HepG2 (cell line): ENCODE results near the gene FCRLA. TPM values are rescaled to one million over a fixed set of nuclear protein-coding genes. Genes with fewer than 3 reads are reported as not detected.

Source experiments
- AGO1 ChIP-seq: fragments of 200-400 bp; formaldehyde crosslinking; IDR thresholded peaks from 2 replicates; pipeline ENCODE4 v1.6.1; 2017; ENCODE audit warnings: mild to moderate bottlenecking, low read depth, low read length, moderate library complexity; ENCODE audit not compliant: poor library complexity, severe bottlenecking
- BATF2 ChIP-seq: sonication (generic); formaldehyde crosslinking; IDR thresholded peaks from 2 replicates; pipeline ENCODE4 v1.8.0; 2022; ENCODE audit warnings: mild to moderate bottlenecking, missing genetic modification reagents, moderate library complexity
- CCAR2 ChIP-seq: fragments of 200-400 bp; formaldehyde crosslinking; optimal IDR thresholded peaks from 2 replicates; pipeline ENCODE3; 2018; ENCODE audit warnings: low read depth, mild to moderate bottlenecking, low read length, moderate library complexity
- ELF3 ChIP-seq: IDR thresholded peaks from 2 replicates; pipeline ENCODE4 v1.6.1; 2016; ENCODE audit warnings: missing genetic modification reagents, missing compliant biosample characterization
- ETV5 ChIP-seq: IDR thresholded peaks from 2 replicates; pipeline ENCODE4 v1.6.1; 2018; ENCODE audit warnings: missing biosample characterization, missing genetic modification reagents, inconsistent platforms, borderline replicate concordance
- FOXA3 ChIP-seq: IDR thresholded peaks from 2 replicates; pipeline ENCODE4 v1.6.1; 2016; ENCODE audit warnings: missing genetic modification reagents, missing compliant biosample characterization
- FOXO1 ChIP-seq: sonication (generic); formaldehyde crosslinking; IDR thresholded peaks from 2 replicates; pipeline ENCODE4 v1.4.0; 2020; ENCODE audit warnings: missing genetic modification reagents
- GATAD2A ChIP-seq: IDR thresholded peaks from 2 replicates; pipeline ENCODE4 v1.6.1; 2016
- HDAC2 ChIP-seq: sonication (generic); formaldehyde crosslinking; IDR thresholded peaks from 2 replicates; pipeline ENCODE4 v1.4.0; 2020; ENCODE audit warnings: missing genetic modification reagents
- HMG20B ChIP-seq: conservative IDR thresholded peaks from 2 replicates; pipeline ENCODE4 v1.6.1; 2016; ENCODE audit warnings: missing genetic modification reagents, missing compliant biosample characterization
- MAZ ChIP-seq, 2 experiments: sonication (generic) in 1 of 2; formaldehyde crosslinking in 1 of 2; IDR thresholded peaks; 2 replicates each; pipeline versions ENCODE4 v1.5.0 to v1.6.1; 2012 to 2020; ENCODE audit warnings: low read depth in 2 of 2, mild to moderate bottlenecking in 2 of 2, borderline replicate concordance in 1 of 2, improper control_type of control experiment in 1 of 2, low read length in 1 of 2, missing genetic modification reagents in 1 of 2, moderate library complexity in 1 of 2
- MED8 ChIP-seq: sonication (generic); formaldehyde crosslinking; IDR thresholded peaks from 2 replicates; pipeline ENCODE4 v1.8.1; 2023; ENCODE audit warnings: mild to moderate bottlenecking, missing genetic modification reagents; ENCODE audit not compliant: insufficient replicate concordance
- MZF1 ChIP-seq: sonication (generic); formaldehyde crosslinking; IDR thresholded peaks from 2 replicates; pipeline ENCODE4 v1.8.1; 2023; ENCODE audit warnings: mild to moderate bottlenecking, missing genetic modification reagents, borderline replicate concordance
- RBM22 ChIP-seq: fragments of 200-400 bp; formaldehyde crosslinking; optimal IDR thresholded peaks from 2 replicates; pipeline ENCODE3; 2017; ENCODE audit warnings: mild to moderate bottlenecking, low read length, moderate library complexity
- REL ChIP-seq: sonication (generic); formaldehyde crosslinking; conservative IDR thresholded peaks from 2 replicates; pipeline ENCODE4 v1.8.0; 2022; ENCODE audit warnings: mild to moderate bottlenecking, missing genetic modification reagents, moderate library complexity
- SNRNP70 ChIP-seq: fragments of 200-400 bp; formaldehyde crosslinking; IDR thresholded peaks from 2 replicates; pipeline ENCODE4 v1.6.1; 2017; ENCODE audit warnings: mild to moderate bottlenecking, low read depth, low read length, moderate library complexity
- TIGD3 ChIP-seq: sonication (generic); formaldehyde crosslinking; IDR thresholded peaks from 2 replicates; pipeline ENCODE4 v1.5.1; 2020; ENCODE audit warnings: mild to moderate bottlenecking, missing genetic modification reagents, borderline replicate concordance
- ZNF24 ChIP-seq: fragments of 450-650 bp; IDR thresholded peaks from 2 replicates; pipeline ENCODE4 v1.6.1; 2017; ENCODE audit warnings: antibody characterized with exemption, mild to moderate bottlenecking
- ZNF333 ChIP-seq: sonication (generic); formaldehyde crosslinking; IDR thresholded peaks from 2 replicates; pipeline ENCODE4 v1.4.0; 2020; ENCODE audit warnings: mild to moderate bottlenecking, missing genetic modification reagents, borderline replicate concordance
- ZNF350 ChIP-seq: sonication (generic); formaldehyde crosslinking; IDR thresholded peaks from 2 replicates; pipeline ENCODE4 v1.4.0; 2020; ENCODE audit warnings: mild to moderate bottlenecking, low read depth, missing genetic modification reagents, borderline replicate concordance
- ZNF451 ChIP-seq: sonication (generic); formaldehyde crosslinking; IDR thresholded peaks from 2 replicates; pipeline ENCODE4 v1.5.0; 2020; ENCODE audit warnings: mild to moderate bottlenecking, missing genetic modification reagents
- ZNF468 ChIP-seq: sonication (generic); formaldehyde crosslinking; IDR thresholded peaks from 2 replicates; pipeline ENCODE4 v1.8.0; 2022; ENCODE audit warnings: mild to moderate bottlenecking, moderate library complexity, missing genetic modification reagents
- ZNF619 ChIP-seq: sonication (generic); formaldehyde crosslinking; IDR thresholded peaks from 2 replicates; pipeline ENCODE4 v1.4.0; 2020; ENCODE audit warnings: mild to moderate bottlenecking, missing genetic modification reagents
- ZNF660 ChIP-seq: sonication (generic); formaldehyde crosslinking; IDR thresholded peaks from 2 replicates; pipeline ENCODE4 v1.5.1; 2020; ENCODE audit warnings: mild to moderate bottlenecking, low read depth, missing genetic modification reagents, borderline replicate concordance
- ZNF737 ChIP-seq: sonication (generic); formaldehyde crosslinking; IDR thresholded peaks from 2 replicates; pipeline ENCODE4 v1.5.0; 2020; ENCODE audit warnings: missing genetic modification reagents, mild to moderate bottlenecking, borderline replicate concordance
- ZNF800 ChIP-seq: sonication (generic); formaldehyde crosslinking; IDR thresholded peaks from 2 replicates; pipeline ENCODE4 v1.4.0; 2020; ENCODE audit warnings: missing genetic modification reagents
- ZNF816 ChIP-seq: sonication (generic); formaldehyde crosslinking; IDR thresholded peaks from 2 replicates; pipeline ENCODE4 v1.8.0; 2022; ENCODE audit warnings: missing genetic modification reagents, mild to moderate bottlenecking, borderline replicate concordance
- polyA plus RNA-seq, 8 experiments: library from polyadenylated mRNA; depleted of rRNA in 3 of 8; stranded (reverse) in 7 of 8; unstranded in 1 of 8; fragments of >200 nt; fragmentation: Illumina TruSeq in 4 of 8; extraction: Trizol in 4 of 8; gene quantifications; 2 replicates each; pipeline versions ENCODE4 v1.2.1 to v1.2.3, GENCODE V29; 2011 to 2016; ENCODE audit warnings: low read depth in 4 of 8, missing spikeins in 1 of 8, mixed read lengths in 1 of 8; ENCODE audit not compliant: insufficient read depth in 1 of 8
- total RNA-seq, 5 experiments: library from RNA; depleted of rRNA; stranded (reverse); fragments of >200 nt; fragmentation: Illumina TruSeq; extraction: Trizol; gene quantifications; 2 replicates each; pipeline ENCODE4 v1.2.3, GENCODE V29; 2016; ENCODE audit warnings: low read depth in 1 of 5

FCRLA gene
- total and polyA plus RNA-seq, 2 of the 13 experiments (the other 11 are each of a cell fraction or from before 2014, with no cell fraction given) = not detected

GRCh38 chr1:161726473-161727255 is 19.6 kb downstream of the FCRLA start (continued):
- TF ChIP-seq ZNF800 (CRISPR knock-in tag) (peak; percentile 52), MZF1 (CRISPR knock-in tag) (no peak), GATAD2A (no peak), ELF3 (CRISPR knock-in tag) (no peak), BATF2 (CRISPR knock-in tag) (0 out of 2 replicates have a peak, but pooled peaks have one; percentile 61), ZNF660 (CRISPR knock-in tag) (no peak), ZNF24 (no peak), ZNF737 (CRISPR knock-in tag) (no peak), FOXO1 (CRISPR knock-in tag) (0 out of 2 replicates have a peak, but pooled peaks have one; percentile 20), MED8 (CRISPR knock-in tag) (no peak), TIGD3 (CRISPR knock-in tag) (no peak), ZNF816 (CRISPR knock-in tag) (no peak), ZNF468 (0 out of 2 replicates have a peak, but pooled peaks have one; percentile 61), HDAC2 (no peak), ZNF350 (CRISPR knock-in tag) (peak; percentile 3; the same call in 1 of the 2 replicates), HMG20B (CRISPR knock-in tag) (no peak), SNRNP70 (no peak), MAZ (IDR thresholded peaks at IDR 0.05; ENCODE audit: borderline replicate concordance, low read depth, low read length) (no peak), MAZ (CRISPR knock-in tag; IDR thresholded peaks at IDR 0.05; ENCODE audit: low read depth) (no peak), REL (CRISPR knock-in tag) (0 out of 2 replicates have a peak, but pooled peaks have one; percentile 55), ZNF451 (CRISPR knock-in tag) (no peak), RBM22 (no peak), ZNF333 (CRISPR knock-in tag) (no peak), ETV5 (CRISPR knock-in tag) (peak; percentile 44), AGO1 (no peak), ZNF619 (CRISPR knock-in tag) (no peak), CCAR2 (no peak), FOXA3 (CRISPR knock-in tag) (no peak)
